Neural progenitor cell (in vitro differentiated cells): Measurements from ENCODE around the gene LYAR. TPM values are rescaled to one million over a fixed set of nuclear protein-coding genes. Genes with fewer than 3 reads are reported as not detected.
"Not testable (repeated sequence)": the region's sequence is repeated elsewhere in the genome, so short reads cannot be mapped to it uniquely, and the experiment has no call there.

Source experiments
- DNase-seq: peaks from one replicate; pipeline ENCODE4 v3.0.0-alpha.2; 2016; ENCODE audit warnings: low spot score
- H2AFZ ChIP-seq: fragments of 200-600 bp; sonication (generic); replicated peaks from 2 replicates; pipeline ENCODE4 v1.6.1; 2016; ENCODE audit warnings: antibody characterized with exemption
- H3F3A ChIP-seq: fragments of 200-600 bp; sonication (generic); 2 replicates; pipeline ENCODE4 v1.6.1; 2016; ENCODE audit warnings: antibody characterized with exemption, low read depth
- H3K27ac ChIP-seq: fragments of 200-600 bp; sonication (generic); 2 replicates; pipeline ENCODE4 v1.5.1; 2016; ENCODE audit warnings: mild to moderate bottlenecking
- H3K27me3 ChIP-seq: fragments of 200-600 bp; sonication (generic); 2 replicates; pipeline ENCODE4 v1.6.1; 2016; ENCODE audit warnings: mild to moderate bottlenecking, moderate library complexity
- H3K36me3 ChIP-seq: fragments of 200-600 bp; sonication (generic); 2 replicates; pipeline ENCODE4 v1.5.1; 2016
- H3K4me1 ChIP-seq: fragments of 200-600 bp; sonication (generic); 2 replicates; pipeline ENCODE4 v1.6.1; 2016; ENCODE audit warnings: mixed run types
- H3K4me2 ChIP-seq: fragments of 200-600 bp; sonication (generic); 2 replicates; pipeline ENCODE4 v1.6.1; 2016
- H3K4me3 ChIP-seq: fragments of 200-600 bp; sonication (generic); 2 replicates; pipeline ENCODE4 v1.5.1; 2016
- H3K79me2 ChIP-seq: fragments of 200-600 bp; sonication (generic); 2 replicates; pipeline ENCODE4 v1.6.1; 2016; ENCODE audit warnings: low read depth
- H3K9ac ChIP-seq: fragments of 200-600 bp; sonication (generic); 2 replicates; pipeline ENCODE4 v1.6.1; 2016
- H3K9me3 ChIP-seq: fragments of 200-600 bp; sonication (generic); 2 replicates; pipeline ENCODE4 v1.5.1; 2016; ENCODE audit warnings: low read depth
- H4K20me1 ChIP-seq: fragments of 200-600 bp; sonication (generic); 2 replicates; pipeline ENCODE4 v1.6.1; 2016; ENCODE audit warnings: low read depth
- H3K27ac Mint-ChIP-seq: 3 replicates; pipeline ENCODE4 v1.8.0; 2021; ENCODE audit warnings: mixed read lengths
- H3K27me3 Mint-ChIP-seq: 2 replicates; pipeline ENCODE4 v1.8.0; 2022; ENCODE audit warnings: low read depth, mild to moderate bottlenecking, inconsistent platforms, moderate library complexity, mixed read lengths; ENCODE audit not compliant: insufficient read depth
- H3K36me3 Mint-ChIP-seq: 3 replicates; pipeline ENCODE4 v1.8.0; 2021; ENCODE audit warnings: mixed read lengths
- H3K4me1 Mint-ChIP-seq: 3 replicates; pipeline ENCODE4 v1.8.0; 2021; ENCODE audit warnings: mixed read lengths
- H3K4me3 Mint-ChIP-seq: 3 replicates; pipeline ENCODE4 v1.8.0; 2021; ENCODE audit warnings: mild to moderate bottlenecking, moderate library complexity, mixed read lengths
- H3K9me3 Mint-ChIP-seq: 3 replicates; pipeline ENCODE4 v1.8.0; 2020; ENCODE audit warnings: mixed read lengths
- CTCF ChIP-seq: fragments of 200-600 bp; sonication (generic); IDR thresholded peaks from 2 replicates; pipeline ENCODE4 v1.5.1; 2017; ENCODE audit warnings: antibody characterized with exemption, mild to moderate bottlenecking
- EZH2 ChIP-seq: fragments of 200-600 bp; sonication (generic); IDR thresholded peaks from 2 replicates; pipeline ENCODE4 v1.6.1; 2017; ENCODE audit warnings: antibody characterized with exemption, mild to moderate bottlenecking, moderate library complexity
- EZH2phosphoT487 ChIP-seq: fragments of 200-600 bp; sonication (generic); IDR thresholded peaks from 2 replicates; pipeline ENCODE4 v1.6.1; 2017; ENCODE audit warnings: antibody characterized with exemption
- total RNA-seq: library from RNA; depleted of rRNA; stranded (reverse); fragments of >200 nt; gene quantifications from 2 replicates; pipeline ENCODE4 v1.2.3, GENCODE V29; 2015; ENCODE audit warnings: low replicate concordance

The LYAR gene
- total RNA-seq, 1 donor from 2014 or later = 49.0 TPM

- peaks cover 15% of the 10 kb centered on the region for H3K4me1 Mint-ChIP-seq
- Histone ChIP-seq H3K4me2 (no peak overlapping the region), H3K4me3 (no peak overlapping the region), H4K20me1 (no peaks in the 10 kb centered on the region), H3K4me1 (peaks cover 10% of the 10 kb centered on the region), H3F3A (peaks cover 7% of the 10 kb centered on the region), H2AFZ (no peak overlapping the region), H3K27me3 (no peaks in the 10 kb centered on the region), H3K27ac (no peak overlapping the region), H3K79me2 (peaks cover 20% of the 10 kb centered on the region), H3K9ac (no peak overlapping the region), H3K9me3 (no peaks in the 10 kb centered on the region), H3K36me3 (peaks cover 10% of the 10 kb centered on the region)
- DNase-seq = no peak
- H3K27me3 Mint-ChIP-seq = peaks cover 4% of the 10 kb centered on the region
- H3K9me3 Mint-ChIP-seq = no peaks in the 10 kb centered on the region
- H3K27ac Mint-ChIP-seq = no peak overlapping the region
- no peak overlapping the region for H3K4me3 Mint-ChIP-seq
- H3K36me3 Mint-ChIP-seq = peaks cover 18% of the 10 kb centered on the region
- TF ChIP-seq CTCF = no peak
- TF ChIP-seq EZH2phosphoT487 = no peak
- no peak for TF ChIP-seq EZH2
These were observed 44.8 kb downstream of the LYAR start for GRCh38 chr4:4245172-4245571.

GRCh38 chr4:4239551-4239950 is 50.4 kb downstream of the LYAR start:
- H3K9me3 ChIP-seq, DNase-seq, H3K4me1 ChIP-seq, H3K27me3 ChIP-seq, H4K20me1 ChIP-seq, H3K9ac ChIP-seq, H3K4me3 ChIP-seq, H3K27me3 Mint-ChIP-seq, H2AFZ ChIP-seq, H3K79me2 ChIP-seq, H3K27ac ChIP-seq, H3K4me2 ChIP-seq, H3F3A ChIP-seq, H3K9me3 Mint-ChIP-seq, H3K36me3 ChIP-seq, H3K27ac Mint-ChIP-seq, H3K4me3 Mint-ChIP-seq, H3K4me1 Mint-ChIP-seq: not testable (repeated sequence)
- peaks cover 19% of the 10 kb centered on the region for H3K36me3 Mint-ChIP-seq

GRCh38 chr4:4233610-4234009 is 56.3 kb downstream of the LYAR start:
- DNase-seq = no peak
- no peaks in the 10 kb centered on the region for H3F3A ChIP-seq
- H3K79me2 ChIP-seq = no peaks in the 10 kb centered on the region
- no peak overlapping the region for H3K27ac Mint-ChIP-seq
- H3K4me3 Mint-ChIP-seq = no peak overlapping the region
- peaks cover 24% of the 10 kb centered on the region for H3K27me3 ChIP-seq
- no peaks in the 10 kb centered on the region for H3K4me1 ChIP-seq
- no peak overlapping the region for H2AFZ ChIP-seq
- peaks cover 14% of the 10 kb centered on the region for H3K27me3 Mint-ChIP-seq
- no peak overlapping the region for H3K9ac ChIP-seq
- no peak overlapping the region for H3K4me3 ChIP-seq
- H3K36me3 Mint-ChIP-seq = peaks cover 7% of the 10 kb centered on the region
- H3K36me3 ChIP-seq = no peaks in the 10 kb centered on the region
- peaks cover 9% of the 10 kb centered on the region for H3K9me3 Mint-ChIP-seq
- no peaks in the 10 kb centered on the region for H4K20me1 ChIP-seq
- TF ChIP-seq EZH2 (no peak), EZH2phosphoT487 (no peak), CTCF (no peak)
- no peaks in the 10 kb centered on the region for H3K4me1 Mint-ChIP-seq
- no peaks in the 10 kb centered on the region for H3K9me3 ChIP-seq
- H3K27ac ChIP-seq = no peak overlapping the region
- no peak overlapping the region for H3K4me2 ChIP-seq

GRCh38 chr4:4228356-4228668 is 61.6 kb downstream of the LYAR start:
- H3K79me2 ChIP-seq = no peaks in the 10 kb centered on the region
- no peaks in the 10 kb centered on the region for H4K20me1 ChIP-seq
- no peaks in the 10 kb centered on the region for H3K36me3 Mint-ChIP-seq
- no peak overlapping the region for H3K4me2 ChIP-seq
- peaks cover 54% of the 10 kb centered on the region for H3K27me3 Mint-ChIP-seq
- peaks cover 13% of the 10 kb centered on the region for H3K4me1 Mint-ChIP-seq
- no peak for DNase-seq
- H3K4me1 ChIP-seq = no peaks in the 10 kb centered on the region
- H2AFZ ChIP-seq = no peak overlapping the region
- H3K4me3 Mint-ChIP-seq = peak overlapping the region; percentile 62
- TF ChIP-seq EZH2phosphoT487 (no peak), CTCF (no peak), EZH2 (no peak)
- H3K9me3 ChIP-seq = no peaks in the 10 kb centered on the region
- H3K27ac ChIP-seq = no peak overlapping the region
- no peak overlapping the region for H3K9ac ChIP-seq
- H3K27ac Mint-ChIP-seq = no peak overlapping the region
- H3K27me3 ChIP-seq = peaks cover 77% of the 10 kb centered on the region
- H3K4me3 ChIP-seq = no peak overlapping the region
- H3K36me3 ChIP-seq = no peaks in the 10 kb centered on the region
- H3K9me3 Mint-ChIP-seq = peaks cover 16% of the 10 kb centered on the region
- no peaks in the 10 kb centered on the region for H3F3A ChIP-seq
